DOHH2 (cell line): ENCODE measurements around the gene KIRREL3.

Experiments
- H3F3A ChIP-seq: fragments of 200-600 bp; sonication (generic), shearing (Covaris generic); 2 replicates; pipeline ENCODE4 v1.6.0; 2016; ENCODE audit warnings: antibody characterized with exemption, mild to moderate bottlenecking; ENCODE audit not compliant: control insufficient read depth, insufficient read depth
- H3K27ac ChIP-seq: fragments of 200-600 bp; sonication (generic); 2 replicates; pipeline ENCODE4 v1.5.1; 2014; ENCODE audit warnings: low read depth, mild to moderate bottlenecking, low read length, moderate library complexity
- H3K27me3 ChIP-seq: fragments of 200-600 bp; sonication (generic); 2 replicates; pipeline ENCODE4 v1.6.1; 2014; ENCODE audit warnings: mild to moderate bottlenecking, low read length, mixed read lengths; ENCODE audit not compliant: control insufficient read depth
- H3K36me3 ChIP-seq: fragments of 200-600 bp; sonication (generic); 2 replicates; pipeline ENCODE4 v1.6.1; 2014; ENCODE audit warnings: mild to moderate bottlenecking, low read length, moderate library complexity, mixed read lengths; ENCODE audit not compliant: control insufficient read depth
- H3K4me1 ChIP-seq: fragments of 200-600 bp; sonication (generic); 2 replicates; pipeline ENCODE4 v1.6.1; 2014; ENCODE audit warnings: mild to moderate bottlenecking, low read length, mixed read lengths; ENCODE audit not compliant: control insufficient read depth
- H3K4me2 ChIP-seq: fragments of 200-600 bp; sonication (generic); 2 replicates; pipeline ENCODE4 v1.6.0; 2014; ENCODE audit warnings: mild to moderate bottlenecking, low read length, moderate library complexity
- H3K4me3 ChIP-seq: fragments of 200-600 bp; sonication (generic); 2 replicates; pipeline ENCODE4 v1.5.1; 2014; ENCODE audit warnings: mild to moderate bottlenecking, low read length, mixed read lengths
- H3K79me2 ChIP-seq: fragments of 200-600 bp; sonication (generic); 2 replicates; pipeline ENCODE4 v1.6.1; 2014; ENCODE audit warnings: mild to moderate bottlenecking, low read length, mixed read lengths; ENCODE audit not compliant: control insufficient read depth
- H3K9me2 ChIP-seq: fragments of 200-600 bp; sonication (generic); replicated peaks from 2 replicates; pipeline ENCODE4 v1.6.1; 2014; ENCODE audit warnings: mild to moderate bottlenecking, low read length, mixed read lengths; ENCODE audit not compliant: control insufficient read depth
- H3K9me3 ChIP-seq: fragments of 200-600 bp; sonication (generic); 2 replicates; pipeline ENCODE4 v1.6.1; 2014; ENCODE audit warnings: antibody characterized with exemption, low read length, mixed read lengths; ENCODE audit not compliant: control insufficient read depth, insufficient read depth
- H4K20me1 ChIP-seq: fragments of 200-600 bp; sonication (generic); 2 replicates; pipeline ENCODE4 v1.6.0; 2014; ENCODE audit warnings: low read depth, mild to moderate bottlenecking, antibody characterized with exemption, low read length, moderate library complexity; ENCODE audit not compliant: control insufficient read depth, insufficient read depth
- EZH2phosphoT487 ChIP-seq: fragments of 200-600 bp; sonication (generic); IDR thresholded peaks from 2 replicates; pipeline ENCODE4 v1.6.1; 2017; ENCODE audit warnings: borderline replicate concordance, mild to moderate bottlenecking, antibody characterized with exemption, low read length, moderate library complexity, mixed read lengths
- TF ChIP-seq, protein P1 (sequence below): fragments of 200-600 bp; sonication (generic); IDR thresholded peaks from one replicate; pipeline ENCODE4 v1.5.1; 2014; ENCODE audit warnings: antibody characterized with exemption, mild to moderate bottlenecking, low read depth, low read length; ENCODE audit not compliant: poor library complexity, severe bottlenecking

Gene KIRREL3

GRCh38 chr11:126497581-126498122 is 502.9 kb downstream of the KIRREL3 start:
- Histone ChIP-seq H3K27me3 (no peaks in the 10 kb centered on the region; the same call in 1 of the 2 replicates), H3K4me1 (no peaks in the 10 kb centered on the region), H3K79me2 (no peaks in the 10 kb centered on the region), H3K36me3 (no peaks in the 10 kb centered on the region), H3K9me3 (no peaks in the 10 kb centered on the region), H3K9me2 (no peaks in the 10 kb centered on the region), H3K4me2 (no peak overlapping the region), H3K27ac (no peak overlapping the region), H4K20me1 (no peaks in the 10 kb centered on the region), H3K4me3 (no peak overlapping the region), H3F3A (no peaks in the 10 kb centered on the region)
- TF ChIP-seq, protein P1, sequence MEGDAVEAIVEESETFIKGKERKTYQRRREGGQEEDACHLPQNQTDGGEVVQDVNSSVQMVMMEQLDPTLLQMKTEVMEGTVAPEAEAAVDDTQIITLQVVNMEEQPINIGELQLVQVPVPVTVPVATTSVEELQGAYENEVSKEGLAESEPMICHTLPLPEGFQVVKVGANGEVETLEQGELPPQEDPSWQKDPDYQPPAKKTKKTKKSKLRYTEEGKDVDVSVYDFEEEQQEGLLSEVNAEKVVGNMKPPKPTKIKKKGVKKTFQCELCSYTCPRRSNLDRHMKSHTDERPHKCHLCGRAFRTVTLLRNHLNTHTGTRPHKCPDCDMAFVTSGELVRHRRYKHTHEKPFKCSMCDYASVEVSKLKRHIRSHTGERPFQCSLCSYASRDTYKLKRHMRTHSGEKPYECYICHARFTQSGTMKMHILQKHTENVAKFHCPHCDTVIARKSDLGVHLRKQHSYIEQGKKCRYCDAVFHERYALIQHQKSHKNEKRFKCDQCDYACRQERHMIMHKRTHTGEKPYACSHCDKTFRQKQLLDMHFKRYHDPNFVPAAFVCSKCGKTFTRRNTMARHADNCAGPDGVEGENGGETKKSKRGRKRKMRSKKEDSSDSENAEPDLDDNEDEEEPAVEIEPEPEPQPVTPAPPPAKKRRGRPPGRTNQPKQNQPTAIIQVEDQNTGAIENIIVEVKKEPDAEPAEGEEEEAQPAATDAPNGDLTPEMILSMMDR: no peak
- no peak for TF ChIP-seq EZH2phosphoT487

GRCh38 chr11:126496576-126497337 is 503.8 kb downstream of the KIRREL3 start:
- Histone ChIP-seq H3K27me3 (no peaks in the 10 kb centered on the region; the same call in 1 of the 2 replicates), H3K4me2 (no peak overlapping the region), H3K4me1 (no peaks in the 10 kb centered on the region), H3K4me3 (no peak overlapping the region), H3K9me3 (no peaks in the 10 kb centered on the region), H3F3A (no peaks in the 10 kb centered on the region), H3K9me2 (no peaks in the 10 kb centered on the region), H3K27ac (no peak overlapping the region), H3K79me2 (no peaks in the 10 kb centered on the region), H4K20me1 (no peaks in the 10 kb centered on the region), H3K36me3 (no peaks in the 10 kb centered on the region)
- TF ChIP-seq EZH2phosphoT487: no peak
- TF ChIP-seq, protein P1: no peak

GRCh38 chr11:126495281-126496220 is 505.0 kb downstream of the KIRREL3 start:
- Histone ChIP-seq H4K20me1 (no peaks in the 10 kb centered on the region), H3K27ac (no peak overlapping the region), H3K36me3 (no peaks in the 10 kb centered on the region), H3K9me2 (no peaks in the 10 kb centered on the region), H3K4me3 (no peak overlapping the region), H3K4me2 (no peak overlapping the region), H3F3A (no peaks in the 10 kb centered on the region), H3K4me1 (no peaks in the 10 kb centered on the region), H3K27me3 (no peaks in the 10 kb centered on the region; the same call in 1 of the 2 replicates), H3K9me3 (no peaks in the 10 kb centered on the region), H3K79me2 (no peaks in the 10 kb centered on the region)
- TF ChIP-seq, protein P1: no peak
- TF ChIP-seq EZH2phosphoT487: no peak
